Body of pancreas (tissue), 4 donors: Measurements from ENCODE around the gene NTHL1.

Experiments used
- POLR2A ChIP-seq, 3 donors: fragments of 450-650 bp; IDR thresholded peaks; one replicate each; pipeline ENCODE4 v1.6.1; 2016; ENCODE audit warnings: antibody characterized with exemption in 3 of 3, mild to moderate bottlenecking in 2 of 3
- TF ChIP-seq, protein P1 (sequence below), 7 experiments: fragments of 450-650 bp in 4 of 7; fragments of 200-600 bp in 3 of 7; sonication (generic) in 3 of 7; IDR thresholded peaks; one replicate each; pipeline ENCODE4 v1.5.1; 2016 to 2019; ENCODE audit warnings: antibody characterized with exemption in 7 of 7

- TF ChIP-seq, protein P1, sequence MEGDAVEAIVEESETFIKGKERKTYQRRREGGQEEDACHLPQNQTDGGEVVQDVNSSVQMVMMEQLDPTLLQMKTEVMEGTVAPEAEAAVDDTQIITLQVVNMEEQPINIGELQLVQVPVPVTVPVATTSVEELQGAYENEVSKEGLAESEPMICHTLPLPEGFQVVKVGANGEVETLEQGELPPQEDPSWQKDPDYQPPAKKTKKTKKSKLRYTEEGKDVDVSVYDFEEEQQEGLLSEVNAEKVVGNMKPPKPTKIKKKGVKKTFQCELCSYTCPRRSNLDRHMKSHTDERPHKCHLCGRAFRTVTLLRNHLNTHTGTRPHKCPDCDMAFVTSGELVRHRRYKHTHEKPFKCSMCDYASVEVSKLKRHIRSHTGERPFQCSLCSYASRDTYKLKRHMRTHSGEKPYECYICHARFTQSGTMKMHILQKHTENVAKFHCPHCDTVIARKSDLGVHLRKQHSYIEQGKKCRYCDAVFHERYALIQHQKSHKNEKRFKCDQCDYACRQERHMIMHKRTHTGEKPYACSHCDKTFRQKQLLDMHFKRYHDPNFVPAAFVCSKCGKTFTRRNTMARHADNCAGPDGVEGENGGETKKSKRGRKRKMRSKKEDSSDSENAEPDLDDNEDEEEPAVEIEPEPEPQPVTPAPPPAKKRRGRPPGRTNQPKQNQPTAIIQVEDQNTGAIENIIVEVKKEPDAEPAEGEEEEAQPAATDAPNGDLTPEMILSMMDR (IDR thresholded peaks at IDR 0.05): no peak
- TF ChIP-seq POLR2A (IDR thresholded peaks at IDR 0.05): no peak
Measured at GRCh38 chr16:2066139-2066538, 18.5 kb upstream of the NTHL1 start.
